Activated CD8-positive, alpha-beta memory T cell treated with anti-CD3 and anti-CD28 coated beads, Interleukin-2, amount 50 U/mL, for 48 hours (primary cell): ENCODE results near the gene HOXA13.

Experiments
- DNase-seq: peaks from one replicate; pipeline ENCODE4 v3.0.0-alpha.2; 2020

Gene HOXA13

GRCh38 chr7:27169658-27170425 lies 30.0 kb downstream of the HOXA13 start:
- DNase-seq = no peak

DNA sequence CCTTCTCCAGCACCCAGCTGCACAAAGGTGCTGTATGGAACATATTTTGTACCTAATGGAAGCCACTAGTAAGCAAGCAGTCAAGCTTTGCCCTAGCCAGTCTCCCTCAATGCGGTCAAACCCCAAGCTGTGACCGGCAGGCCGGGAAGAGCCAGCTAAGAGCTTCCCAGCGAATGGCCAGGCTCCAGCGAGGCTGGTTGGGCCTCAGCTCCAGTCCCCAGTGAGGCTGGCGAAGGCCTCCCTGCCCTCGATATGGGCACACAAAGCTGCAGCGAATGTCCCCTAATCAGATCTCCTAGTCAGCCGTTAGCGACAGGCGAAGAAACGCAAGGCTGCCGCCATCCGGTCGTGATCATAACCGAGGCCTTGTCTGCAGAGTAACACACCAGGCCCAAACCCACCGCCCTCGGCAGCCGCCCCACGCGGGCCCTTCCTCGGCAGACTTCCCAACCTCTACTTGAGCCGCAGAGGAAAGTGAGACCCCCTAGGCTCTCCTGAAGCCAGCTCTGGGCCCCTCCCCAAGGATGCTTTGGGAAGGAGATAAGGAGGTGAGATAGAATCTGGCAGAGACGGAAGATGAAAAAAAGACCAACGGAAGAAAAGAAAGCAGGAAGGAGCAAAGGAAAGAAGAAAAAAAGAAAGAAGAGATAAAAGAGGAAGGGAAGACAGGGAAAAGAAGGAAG lies 31.5 kb downstream of the HOXA13 start:
- DNase-seq = no peak

GRCh38 chr7:27167916-27168264 lies 32.0 kb downstream of the HOXA13 start:
- no peak for DNase-seq

DNA sequence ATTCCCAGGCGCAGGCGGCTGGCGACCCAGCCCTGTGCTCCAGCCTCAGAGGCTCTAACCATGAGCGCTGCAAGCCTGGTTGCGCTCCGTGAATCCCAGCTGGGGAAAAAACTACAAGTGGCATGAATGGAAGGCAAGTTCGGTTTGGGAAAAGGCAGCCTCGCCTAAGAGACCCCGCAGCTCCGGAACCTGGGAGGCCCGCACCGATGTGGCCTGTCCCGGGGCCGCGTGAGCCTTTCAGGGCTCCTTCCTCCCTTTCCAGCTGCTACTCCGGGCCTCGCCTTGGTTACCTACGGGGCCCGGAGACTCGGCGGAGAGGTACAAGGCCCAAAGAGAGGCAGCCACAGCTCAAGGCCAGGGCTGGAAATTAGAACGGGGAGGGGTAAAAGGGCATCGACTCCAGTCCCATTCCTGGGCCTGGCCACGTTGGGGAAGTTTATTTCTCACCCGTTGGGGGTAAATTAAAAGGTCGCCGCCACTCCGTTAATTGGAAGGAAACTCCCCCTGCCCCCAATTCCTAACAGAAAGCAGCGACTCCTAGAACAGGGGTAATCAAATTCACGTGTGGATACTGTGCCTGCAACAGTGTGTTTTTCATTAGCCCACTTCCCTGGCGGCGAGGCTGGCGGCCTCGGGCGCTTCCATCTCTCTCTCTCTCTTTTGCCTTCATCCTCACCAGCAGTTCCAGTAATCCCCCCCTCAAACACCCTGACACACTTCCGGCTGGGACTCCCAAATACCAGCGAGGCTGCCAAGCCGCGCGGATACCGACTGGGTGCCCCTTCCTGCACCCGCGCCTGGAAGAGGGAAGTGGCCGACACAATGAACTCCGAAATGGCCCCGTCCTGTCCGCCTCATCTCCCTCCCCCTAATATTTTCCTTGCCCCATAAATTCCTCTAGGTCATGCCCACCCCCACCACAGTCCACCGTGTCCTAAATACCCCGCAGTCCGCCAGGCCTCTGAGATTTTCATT lies 33.1 kb downstream of the HOXA13 start:
- DNase-seq = peak; percentile 64

DNA sequence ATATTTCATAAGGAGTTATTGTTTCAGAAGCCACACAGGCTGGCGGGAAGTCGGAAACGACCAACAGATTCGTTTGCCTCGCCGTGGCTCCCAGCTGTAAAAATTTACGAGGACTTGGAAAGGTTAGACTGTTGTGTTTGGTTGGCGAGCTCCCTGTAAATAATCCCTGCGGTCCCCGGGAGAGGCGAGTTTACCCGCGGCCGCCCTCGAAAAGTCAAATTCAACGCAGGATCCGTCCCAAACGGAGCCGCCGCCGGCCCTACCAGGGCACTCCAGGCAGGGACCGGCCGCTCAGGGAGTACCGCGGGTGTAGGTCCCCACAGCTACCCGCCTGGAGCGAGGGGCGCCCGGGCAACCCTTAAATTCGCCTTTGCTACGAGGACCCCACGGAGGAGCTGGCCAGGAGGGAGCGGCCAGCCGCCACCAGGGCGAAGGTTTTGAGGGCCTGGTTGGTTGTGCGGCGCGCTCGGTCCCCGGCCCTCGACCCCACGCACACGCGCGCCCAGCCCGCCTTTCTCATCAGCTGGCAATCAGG lies 33.8 kb downstream of the HOXA13 start:
- DNase-seq = peak; percentile 61

GRCh38 chr7:27165089-27165995 lies 34.5 kb downstream of the HOXA13 start, which contains the start of gene HOXA9:
HOXA9 (minus strand) TSS chr7:27165537; CDS start chr7:27165457, 80 bp downstream.
- no peak for DNase-seq

GRCh38 chr7:27164367-27165088 lies 35.4 kb downstream of the HOXA13 start:
- DNase-seq = peak; percentile 65

GRCh38 chr7:27164045-27164366 lies 35.9 kb downstream of the HOXA13 start:
- no peak for DNase-seq

DNA sequence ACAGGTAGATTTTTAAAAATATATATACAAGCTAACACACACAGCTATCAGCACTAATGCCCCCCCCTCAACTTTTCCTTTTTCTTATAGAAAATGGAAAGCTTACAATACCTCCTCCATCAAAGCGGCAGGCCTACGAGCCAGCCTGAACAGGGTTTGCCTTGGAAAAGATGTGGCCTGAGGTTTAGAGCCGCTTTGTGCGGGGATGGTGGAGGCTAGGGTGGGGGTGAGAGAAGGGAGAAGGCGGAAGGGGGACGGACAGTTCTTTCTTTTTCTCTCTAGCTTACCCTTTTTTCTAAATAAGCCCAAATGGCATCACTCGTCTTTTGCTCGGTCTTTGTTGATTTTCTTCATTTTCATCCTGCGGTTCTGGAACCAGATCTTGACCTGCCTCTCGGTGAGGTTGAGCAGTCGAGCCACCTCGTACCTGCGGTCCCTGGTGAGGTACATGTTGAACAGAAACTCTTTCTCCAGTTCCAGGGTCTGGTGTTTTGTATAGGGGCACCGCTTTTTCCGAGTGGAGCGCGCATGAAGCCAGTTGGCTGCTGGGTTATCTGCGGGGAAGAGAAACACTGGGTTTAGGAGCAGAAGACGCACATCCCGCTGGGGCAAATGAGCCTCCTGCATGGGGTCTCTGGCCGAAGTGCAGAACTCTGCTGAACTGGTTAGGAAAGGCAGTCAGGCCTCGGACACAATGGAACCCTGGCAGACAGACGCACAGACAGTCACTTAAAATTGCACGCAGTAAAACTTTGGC lies 36.4 kb downstream of the HOXA13 start:
- DNase-seq = no peak

- DNase-seq = no peak
Measured at GRCh38 chr7:27162561-27163287, 37.2 kb downstream of the HOXA13 start.

GRCh38 chr7:27161721-27162560 lies 38.0 kb downstream of the HOXA13 start:
- peak; percentile 55 for DNase-seq

- DNase-seq = no peak
Measured at GRCh38 chr7:27161214-27161720, 38.6 kb downstream of the HOXA13 start.

DNA sequence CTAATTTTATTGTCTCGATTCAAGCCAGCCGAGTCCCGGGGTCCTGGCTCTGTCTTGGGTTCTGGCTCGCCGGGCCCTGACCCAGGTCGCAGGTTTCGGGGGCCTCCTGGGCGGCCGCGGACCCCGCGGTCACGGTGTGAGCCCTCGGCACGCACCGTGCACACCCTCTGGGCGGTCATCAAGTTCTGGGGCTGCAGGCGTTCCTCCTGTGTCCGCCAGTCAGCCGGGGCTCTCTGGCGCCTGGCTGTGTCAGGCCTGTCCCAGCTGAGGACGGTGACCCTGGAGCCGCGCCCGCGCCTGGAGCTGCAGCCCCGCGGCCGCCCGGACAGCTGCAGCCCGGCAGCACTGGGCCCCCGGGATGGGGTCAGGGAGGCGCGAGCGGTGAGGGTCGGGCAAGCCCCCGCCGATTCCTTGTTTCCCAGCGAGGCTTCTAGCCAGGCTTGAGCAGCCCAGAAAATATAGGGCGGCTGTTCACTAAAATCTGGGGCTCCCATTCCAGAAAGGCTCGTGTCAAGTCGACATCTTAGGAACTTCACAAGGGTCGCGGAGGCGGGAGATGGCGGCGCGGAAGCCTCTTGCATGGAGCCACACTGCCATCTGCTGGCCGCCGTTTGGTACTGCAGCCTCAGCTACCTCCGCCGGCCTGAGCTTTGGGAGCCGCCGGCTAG lies 39.2 kb downstream of the HOXA13 start:
- DNase-seq = peak; percentile 98

- peak; percentile 70 for DNase-seq
Measured at GRCh38 chr7:27160145-27160545, 39.7 kb downstream of the HOXA13 start.

DNA sequence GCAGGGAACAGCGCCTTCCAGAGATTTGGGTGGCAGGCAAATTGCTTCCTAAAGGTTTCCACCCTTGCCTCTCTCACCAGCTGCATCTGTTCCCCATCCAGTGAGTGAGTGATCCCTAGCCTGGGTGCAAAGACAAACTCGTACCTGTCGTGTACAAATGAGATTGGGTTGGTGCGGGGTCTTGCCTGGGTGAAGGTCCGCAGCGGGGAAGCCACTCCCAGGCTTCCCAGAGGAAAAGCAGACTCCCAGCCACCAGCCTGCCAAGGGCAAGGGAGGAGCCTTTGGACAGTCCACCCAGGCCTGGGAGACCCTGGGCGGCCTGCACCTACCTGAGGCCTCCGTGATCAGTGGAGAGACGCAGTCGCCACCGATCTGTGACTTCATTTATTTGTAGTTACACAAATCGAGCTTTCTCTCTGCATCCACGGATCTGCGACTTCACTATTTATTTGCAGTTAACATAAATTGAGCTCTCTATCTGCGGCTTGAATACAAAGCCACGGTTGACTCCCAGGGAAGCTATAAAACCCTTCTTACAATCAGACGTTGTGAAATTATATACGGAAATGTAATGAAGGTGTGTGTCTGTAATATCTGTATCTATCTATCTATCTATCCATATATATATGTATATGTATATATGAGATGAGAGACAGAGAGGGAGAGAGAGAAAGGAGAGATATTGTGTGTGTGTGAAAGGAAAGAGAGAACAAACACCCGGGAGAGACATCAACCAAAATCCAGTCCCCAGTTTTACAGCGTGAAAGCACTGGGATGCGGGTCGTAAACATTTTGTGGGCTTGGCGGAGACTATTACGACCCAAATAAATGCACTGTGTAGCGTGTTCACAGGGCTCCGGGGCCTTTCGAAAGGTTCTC lies 40.4 kb downstream of the HOXA13 start:
- peak; percentile 49 for DNase-seq

DNA sequence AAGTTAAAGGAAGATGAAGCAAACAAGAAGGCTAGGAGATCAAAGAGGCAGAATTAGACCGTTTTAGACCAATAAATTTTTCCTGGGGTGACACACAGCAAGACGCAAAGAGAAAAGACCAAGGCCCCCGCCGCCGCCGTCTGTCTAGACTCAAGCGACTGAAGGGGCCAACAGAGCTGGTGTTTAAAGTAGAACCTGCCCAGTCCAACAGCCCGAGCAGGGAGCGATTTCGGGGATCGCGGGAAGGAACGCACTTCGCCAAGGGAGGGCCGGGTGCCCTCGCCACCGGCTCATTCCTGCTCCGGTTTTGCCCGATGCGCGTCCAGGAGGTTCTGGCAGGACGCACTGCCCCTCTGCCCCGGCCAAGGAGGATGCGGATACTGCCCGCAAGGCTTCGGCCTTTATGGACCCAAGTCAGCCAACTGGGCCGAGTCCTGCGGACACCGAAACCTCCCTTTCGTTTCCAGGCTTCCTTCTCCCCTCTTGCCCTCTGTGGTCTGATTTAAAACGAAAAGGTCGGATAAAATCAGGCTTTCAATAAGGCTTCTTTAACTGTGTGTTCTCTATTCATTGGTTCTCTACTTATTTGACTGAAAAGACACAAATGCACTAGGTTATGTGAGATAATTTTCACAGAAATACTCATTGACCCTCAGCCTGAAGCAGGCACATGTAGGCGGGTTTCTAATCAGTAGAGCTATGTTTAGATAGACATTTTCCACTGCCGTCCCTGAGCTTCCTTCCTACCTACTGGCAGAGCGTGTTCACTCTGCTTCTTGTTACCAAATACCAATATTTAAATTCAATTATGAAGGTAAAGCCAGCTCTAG lies 41.2 kb downstream of the HOXA13 start:
- DNase-seq = peak; percentile 57
